ENCODE data around the gene SRGAP3. TPM values are rescaled to one million over a fixed set of nuclear protein-coding genes. Genes with fewer than 3 reads are reported as not detected.

SRGAP3 gene
- polyA plus RNA-seq, 3 donors: 0.27 to 1.3 (median 0.87) TPM

- Mint-ChIP-seq H3K36me3 (no peaks in the 10 kb centered on the region), H3K4me1 (peaks cover 2% of the 10 kb centered on the region)
- no peak overlapping the region for H3K9ac ChIP-seq (ENCODE audit: insufficient read depth, low read length, poor library complexity, severe bottlenecking)
These were observed 19.6 kb downstream of the SRGAP3 start for GRCh38 chr3:9229879-9230278.

GRCh38 chr3:9229325-9229724 is 20.1 kb downstream of the SRGAP3 start:
- Histone ChIP-seq H3K9me3 (replicated peaks in 1 of 2; ENCODE audit: control insufficient read depth in 1 of 2, insufficient read depth in 1 of 2, low read length in 2 of 2) (no peaks in the 10 kb centered on the region), H4K20me1 (ENCODE audit: insufficient read depth, low read length) (no peaks in the 10 kb centered on the region), H3K79me2 (ENCODE audit: insufficient read depth, low read length) (no peaks in the 10 kb centered on the region), H3K27ac (ENCODE audit: low read depth in 1 of 2, low read length in 2 of 2) (no peak overlapping the region), H3K36me3 (replicated peaks in 1 of 2; ENCODE audit: control insufficient read depth in 1 of 2, insufficient read depth in 2 of 2, low read length in 2 of 2) (no peaks in the 10 kb centered on the region), H3K4me2 (replicated peaks; ENCODE audit: extremely low read depth, low read length, poor library complexity, severe bottlenecking) (no peak overlapping the region), H3K27me3 (ENCODE audit: control insufficient read depth in 2 of 2, insufficient read depth in 2 of 2, low read length in 2 of 2) (no peaks in the 10 kb centered on the region), H2AFZ (ENCODE audit: insufficient read depth, low read depth, low read length, poor library complexity, severe bottlenecking) (no peak overlapping the region), H3K4me3 (replicated peaks in 1 of 3; ENCODE audit: low read depth in 2 of 3, low read length in 3 of 3) (no peak overlapping the region), H3K9ac (ENCODE audit: insufficient read depth, low read length, poor library complexity, severe bottlenecking) (no peak overlapping the region), H3K4me1 (ENCODE audit: control insufficient read depth in 1 of 2, insufficient read depth in 2 of 2, low read length in 2 of 2) (no peaks in the 10 kb centered on the region)
- WGBS (ENCODE audit: insufficient coverage): 68% methylated on average over 6 of the region's 7 CpGs
- no peak for TF ChIP-seq CTCF (IDR thresholded peaks at IDR 0.05)
- no peak for DNase-seq
- Mint-ChIP-seq H3K27me3 (ENCODE audit: low read depth in 3 of 3) (no peaks in the 10 kb centered on the region), H3K36me3 (no peaks in the 10 kb centered on the region), H3K4me3 (no peak overlapping the region), H3K27ac (no peak overlapping the region), H3K4me1 (peaks cover 7% of the 10 kb centered on the region), H3K9me3 (no peaks in the 10 kb centered on the region)
- intact Hi-C loops (cut with micrococcal nuclease): no loop called here

More at GRCh38 chr3:9229879-9230278, 19.6 kb downstream of the SRGAP3 start:
- H3K9me3 Mint-ChIP-seq: no peaks in the 10 kb centered on the region
- no peak overlapping the region for H3K27ac Mint-ChIP-seq
- intact Hi-C loops (cut with micrococcal nuclease): no loop called here
- no peak overlapping the region for H3K4me3 Mint-ChIP-seq
- Histone ChIP-seq H3K36me3 (replicated peaks in 1 of 2; ENCODE audit: control insufficient read depth in 1 of 2, insufficient read depth in 2 of 2, low read length in 2 of 2) (no peaks in the 10 kb centered on the region), H3K27me3 (ENCODE audit: control insufficient read depth in 2 of 2, insufficient read depth in 2 of 2, low read length in 2 of 2) (no peaks in the 10 kb centered on the region), H3K4me1 (ENCODE audit: control insufficient read depth in 1 of 2, insufficient read depth in 2 of 2, low read length in 2 of 2) (no peaks in the 10 kb centered on the region), H3K79me2 (ENCODE audit: insufficient read depth, low read length) (no peaks in the 10 kb centered on the region), H3K4me2 (replicated peaks; ENCODE audit: extremely low read depth, low read length, poor library complexity, severe bottlenecking) (no peak overlapping the region), H4K20me1 (ENCODE audit: insufficient read depth, low read length) (no peaks in the 10 kb centered on the region), H3K4me3 (replicated peaks in 1 of 3; ENCODE audit: low read depth in 2 of 3, low read length in 3 of 3) (no peak overlapping the region), H3K9me3 (replicated peaks in 1 of 2; ENCODE audit: control insufficient read depth in 1 of 2, insufficient read depth in 1 of 2, low read length in 2 of 2) (no peaks in the 10 kb centered on the region), H3K27ac (ENCODE audit: low read depth in 1 of 2, low read length in 2 of 2) (no peak overlapping the region), H2AFZ (ENCODE audit: insufficient read depth, low read depth, low read length, poor library complexity, severe bottlenecking) (no peak overlapping the region)
- DNase-seq: no peak
- no peak for TF ChIP-seq CTCF (IDR thresholded peaks at IDR 0.05)
- no peaks in the 10 kb centered on the region for H3K27me3 Mint-ChIP-seq (ENCODE audit: low read depth in 3 of 3)
- WGBS (ENCODE audit: insufficient coverage): no CpG with 5 or more reads among the region's 7 CpGs

Measured in CD14-positive monocyte (primary cell).